GM19324 (cell line): ENCODE measurements around the gene TGFB1I1.

Experiments
- ATAC-seq: cut with Tn5 transposase; IDR thresholded peaks from one replicate; pipeline ENCODE4 v1.9.1; 2021; ENCODE audit warnings: mild to moderate bottlenecking, moderate library complexity; ENCODE audit not compliant: unreplicated experiment, low FRiP score

Gene TGFB1I1

GRCh38 chr16:31451681-31452351, 20.1 kb upstream of the TGFB1I1 start:
- ATAC-seq, result no peak

GRCh38 chr16:31452631-31453106, 19.3 kb upstream of the TGFB1I1 start:
- ATAC-seq, result no peak

DNA sequence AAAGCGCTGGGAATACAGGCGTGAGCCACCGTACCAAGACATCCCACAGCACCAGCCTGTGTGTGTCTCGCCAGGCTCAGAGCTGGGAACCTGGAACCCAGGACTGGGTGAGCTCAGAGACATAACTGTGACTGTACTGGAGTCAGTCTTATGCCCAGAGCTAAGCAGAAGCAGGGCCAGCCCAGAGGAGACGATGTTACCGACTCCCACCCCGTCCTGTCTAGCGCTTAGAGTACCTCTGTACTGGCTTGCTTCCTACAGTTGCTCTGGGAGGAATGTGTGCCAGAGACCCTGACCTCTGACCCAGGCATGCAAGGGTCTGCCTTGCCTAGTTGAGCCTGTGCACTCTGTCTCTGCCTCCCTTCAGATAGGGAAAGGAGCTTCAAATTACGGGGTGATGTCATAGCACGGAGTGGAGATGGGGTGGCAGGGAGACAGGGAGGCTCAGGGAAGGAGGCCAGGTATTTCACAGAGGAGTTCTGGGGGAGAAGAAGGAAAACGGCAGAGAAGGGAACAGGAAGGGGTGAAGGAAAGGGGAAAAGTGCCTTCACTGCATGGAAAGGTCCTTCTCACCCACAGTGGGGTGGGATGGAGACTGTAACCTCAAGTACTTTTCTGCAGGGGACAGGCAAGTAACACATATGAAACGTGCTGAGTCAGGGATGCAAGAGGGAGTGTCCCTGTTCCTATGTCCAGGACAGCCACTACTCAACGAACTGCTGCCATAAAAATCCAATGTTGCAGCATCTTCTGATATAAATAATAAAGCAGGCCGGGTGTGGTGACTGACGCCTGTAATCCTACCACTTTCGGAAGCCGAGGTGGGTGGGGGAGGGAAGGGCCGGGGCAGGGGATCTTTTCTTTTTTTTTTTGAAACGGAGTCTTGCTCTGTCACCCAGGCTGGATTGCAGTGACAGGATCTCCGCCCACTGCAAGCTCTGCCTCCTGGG, 18.4 kb upstream of the TGFB1I1 start:
- no peak for ATAC-seq

GRCh38 chr16:31455601-31456314, 16.2 kb upstream of the TGFB1I1 start:
- no peak for ATAC-seq

DNA sequence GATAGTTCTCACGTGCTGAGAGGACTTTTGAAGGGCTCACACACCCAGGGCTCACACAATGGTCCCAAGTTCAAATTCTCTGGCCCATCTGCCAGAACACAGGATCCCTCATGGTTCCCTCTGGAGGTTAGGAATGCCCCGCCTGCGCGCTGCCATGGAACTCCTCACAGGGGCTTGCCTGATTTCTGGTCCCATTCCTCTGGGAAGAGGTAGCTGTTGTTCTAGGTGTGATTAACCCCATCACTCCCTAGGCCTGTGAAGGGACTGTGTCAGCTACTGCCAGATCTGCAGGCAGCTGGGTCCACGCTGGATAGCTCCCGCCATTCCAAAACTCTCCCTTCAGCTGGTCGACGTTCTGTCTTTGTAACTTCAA, 15.0 kb upstream of the TGFB1I1 start:
- ATAC-seq, result no peak

GRCh38 chr16:31458073-31458843, 13.7 kb upstream of the TGFB1I1 start:
- ATAC-seq, result peak; percentile 2

DNA sequence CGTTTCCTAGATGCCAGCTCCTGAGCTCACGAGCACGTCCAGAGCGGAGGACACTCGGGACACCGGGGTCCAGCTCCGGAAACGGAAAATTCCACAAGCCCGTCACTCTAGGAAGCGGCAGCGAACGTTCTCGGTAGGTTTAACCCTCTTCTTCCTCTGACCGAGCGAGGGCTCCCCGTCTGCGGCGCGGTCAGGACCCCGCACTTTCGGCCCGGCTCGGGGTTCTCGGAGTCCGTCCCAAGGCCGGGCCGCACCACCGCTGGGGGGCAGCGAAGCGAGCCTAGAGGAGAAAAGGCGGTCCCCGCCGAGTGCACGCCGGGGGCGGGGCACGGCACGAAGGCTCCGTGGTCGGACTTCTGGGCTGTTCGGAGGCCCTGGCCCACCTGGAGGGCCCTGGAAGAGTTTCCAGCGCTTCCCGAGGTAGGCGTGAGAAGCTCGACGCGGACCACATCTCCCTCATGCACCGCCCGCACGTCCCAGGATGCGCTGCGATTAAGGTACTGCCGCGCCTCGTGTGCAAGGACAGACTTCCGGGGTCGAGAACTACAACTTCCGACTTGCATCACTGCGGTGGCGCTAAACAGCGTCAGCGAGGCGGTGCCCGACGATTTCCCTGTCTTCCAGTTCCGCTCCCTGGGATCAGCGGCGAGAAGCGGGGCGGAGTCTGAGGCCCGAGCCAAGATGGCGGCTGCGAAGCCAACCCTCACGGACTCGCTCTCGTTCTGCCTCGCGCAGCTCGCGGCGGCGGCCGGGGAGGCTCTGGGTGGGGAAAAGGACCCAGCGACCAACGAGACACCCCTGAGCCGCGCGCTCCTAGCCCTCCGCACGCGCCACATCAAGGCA, 12.9 kb upstream of the TGFB1I1 start, which contains the start of gene ARMC5:
Gene ARMC5, plus strand, starts transcription at position 658 of the 843 bp plus-strand sequence. Its CDS starts 24 bp downstream, at position 682.
- peak; percentile 81 for ATAC-seq

DNA sequence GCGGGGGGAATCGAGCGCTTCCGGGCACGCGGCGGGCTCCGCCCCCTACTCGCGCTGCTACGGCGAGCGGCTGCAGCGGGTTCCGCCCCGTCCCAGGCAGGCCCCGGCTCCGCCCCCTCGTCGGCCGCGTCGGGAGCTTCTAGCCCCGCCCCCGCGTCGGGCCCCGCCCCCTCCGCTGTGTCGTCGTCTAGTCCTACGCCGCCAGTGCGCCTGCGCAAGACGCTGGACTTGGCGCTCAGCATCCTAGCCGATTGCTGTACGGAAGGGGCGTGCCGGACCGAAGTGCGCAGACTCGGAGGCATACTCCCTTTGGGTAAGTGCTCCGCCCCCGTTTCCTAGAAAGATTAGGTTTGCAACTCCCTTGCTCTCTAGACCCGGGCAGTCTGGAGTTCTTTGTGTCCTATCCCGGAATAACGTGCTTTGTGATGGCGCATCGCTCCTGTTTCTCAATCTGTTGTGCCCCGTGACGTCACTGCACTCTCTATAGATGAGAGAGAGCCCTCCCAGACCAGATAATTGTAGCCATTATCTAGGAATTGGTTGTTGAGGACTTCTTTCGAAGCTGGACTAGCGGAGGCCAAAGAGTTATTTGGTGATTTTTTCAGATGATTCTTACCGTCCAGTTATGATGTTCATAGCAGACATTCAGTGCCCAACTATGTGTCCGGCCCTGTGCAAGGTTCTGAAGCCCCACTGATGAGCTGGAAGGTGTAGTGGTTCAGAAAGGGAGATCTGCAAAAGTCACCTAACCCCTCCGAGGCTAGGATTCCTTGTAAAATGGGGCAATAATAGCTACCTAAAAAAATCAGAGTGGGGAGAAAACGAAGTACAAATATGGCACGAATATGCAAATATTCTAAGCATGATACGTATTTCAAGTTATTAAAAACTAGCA, 12.0 kb upstream of the TGFB1I1 start:
- peak; percentile 85 for ATAC-seq

DNA sequence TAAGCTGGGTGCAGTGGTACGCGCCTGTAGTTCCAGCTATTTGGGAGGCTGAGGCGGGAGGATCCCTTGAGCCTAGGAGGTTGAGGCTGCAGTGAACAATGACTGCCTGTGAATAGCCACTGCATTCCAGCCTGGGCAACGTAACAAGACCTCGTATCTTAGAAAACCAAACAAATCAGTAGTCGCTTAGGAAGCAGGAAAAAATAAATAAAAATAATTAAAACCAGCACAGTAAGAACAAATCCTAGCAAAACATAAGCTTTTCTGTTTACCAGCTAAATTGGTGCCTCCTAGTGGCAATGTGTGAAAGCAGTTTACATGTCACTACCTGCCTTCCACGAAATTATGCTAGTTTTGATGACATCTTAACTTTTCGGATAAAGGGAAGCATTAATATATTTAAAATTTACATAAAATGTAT, 11.4 kb upstream of the TGFB1I1 start:
- ATAC-seq, result no peak

- ATAC-seq, result no peak
These were observed 10.6 kb upstream of the TGFB1I1 start for GRCh38 chr16:31461201-31461920.

GRCh38 chr16:31461921-31462804, 9.8 kb upstream of the TGFB1I1 start:
- no peak for ATAC-seq

DNA sequence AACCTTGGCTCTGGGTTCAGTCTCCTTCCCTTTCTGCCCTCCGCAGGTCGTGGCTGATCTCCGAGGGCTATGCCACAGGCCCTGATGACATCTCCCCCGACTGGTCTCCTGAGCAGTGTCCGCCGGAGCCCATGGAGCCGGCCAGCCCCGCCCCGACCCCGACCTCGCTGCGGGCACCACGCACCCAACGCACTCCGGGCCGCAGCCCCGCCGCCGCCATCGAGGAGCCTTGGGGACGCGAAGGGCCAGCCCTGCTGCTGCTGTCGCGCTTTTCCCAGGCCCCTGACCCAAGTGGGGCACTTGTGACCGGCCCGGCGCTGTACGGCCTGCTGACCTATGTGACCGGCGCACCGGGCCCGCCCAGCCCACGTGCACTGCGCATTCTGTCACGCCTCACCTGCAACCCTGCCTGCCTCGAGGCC, 7.6 kb upstream of the TGFB1I1 start:
- ATAC-seq, result no peak

DNA sequence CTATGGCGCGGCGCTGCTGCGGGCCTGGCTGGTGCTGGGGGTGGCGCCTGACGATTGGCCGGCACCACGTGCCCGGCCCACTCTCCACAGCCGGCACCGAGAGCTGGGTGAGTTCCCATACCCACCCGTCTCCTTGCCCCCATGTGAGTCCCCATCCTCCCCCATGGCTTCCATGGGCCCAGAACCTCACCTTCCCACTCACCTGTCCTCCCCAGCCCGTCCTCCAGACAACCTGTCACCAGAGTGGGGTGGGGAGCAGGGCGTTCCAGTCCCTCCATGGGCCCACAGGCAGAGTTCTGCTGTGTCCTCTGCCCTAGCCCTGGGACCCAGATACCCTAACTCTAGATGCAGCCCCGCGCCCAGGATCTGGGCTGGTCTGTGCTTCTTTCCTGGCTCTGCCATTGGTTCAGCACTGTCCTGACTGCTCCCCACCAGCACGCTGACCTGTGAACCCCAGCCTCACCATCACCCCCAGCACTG, 7.1 kb upstream of the TGFB1I1 start:
- no peak for ATAC-seq

DNA sequence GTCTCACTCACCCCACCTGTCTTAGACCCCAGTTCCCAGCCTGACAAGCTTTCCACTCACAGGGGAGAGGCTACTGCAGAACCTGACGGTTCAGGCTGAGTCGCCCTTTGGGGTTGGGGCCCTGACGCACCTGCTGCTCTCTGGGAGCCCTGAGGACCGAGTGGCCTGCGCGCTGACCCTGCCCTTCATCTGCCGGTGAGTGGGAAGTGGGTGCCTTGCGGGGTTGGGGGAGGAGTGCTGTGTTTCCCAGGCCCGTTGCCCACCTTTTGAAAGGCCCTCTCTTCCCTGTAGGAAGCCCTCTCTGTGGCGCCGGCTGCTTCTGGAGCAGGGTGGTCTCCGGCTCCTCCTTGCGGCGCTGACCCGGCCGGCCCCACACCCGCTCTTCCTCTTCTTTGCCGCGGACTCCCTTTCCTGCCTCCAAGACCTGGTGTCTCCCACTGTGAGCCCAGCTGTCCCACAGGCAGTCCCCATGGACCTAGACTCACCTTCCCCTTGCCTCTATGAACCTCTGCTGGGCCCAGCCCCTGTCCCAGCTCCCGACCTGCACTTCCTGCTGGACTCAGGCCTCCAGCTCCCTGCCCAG, 6.1 kb upstream of the TGFB1I1 start:
- no peak for ATAC-seq

GRCh38 chr16:31466381-31466841, 5.5 kb upstream of the TGFB1I1 start:
- no peak for ATAC-seq
